ENCODE data around the gene TUBGCP6.

GRCh38 chr22:50174382-50175190 lies 70.2 kb downstream of the TUBGCP6 start:
- no peak for TF ChIP-seq EP300 (IDR thresholded peaks at IDR 0.05)
- no peak for TF ChIP-seq CTCF (IDR thresholded peaks at IDR 0.05)
- TF ChIP-seq POLR2A (IDR thresholded peaks at IDR 0.05), result no peak
